Esophagus muscularis mucosa (tissue), 3 donors: ENCODE measurements around the gene SLC22A17.

Source experiments
- CTCF ChIP-seq, 3 experiments: fragments of 200-600 bp in 2 of 3; fragments of 450-650 bp in 1 of 3; sonication (generic) in 2 of 3; IDR thresholded peaks; one replicate each; pipeline ENCODE4 v1.5.1; 2017 to 2019; ENCODE audit warnings: antibody characterized with exemption in 3 of 3, mild to moderate bottlenecking in 2 of 3, moderate library complexity in 1 of 3
- POLR2A ChIP-seq: fragments of 450-650 bp; IDR thresholded peaks from one replicate; pipeline ENCODE4 v1.6.1; 2017; ENCODE audit warnings: antibody characterized with exemption, moderate library complexity, mild to moderate bottlenecking, low read depth

GRCh38 chr14:23371865-23372264 lies 19.2 kb upstream of the SLC22A17 start:
- TF ChIP-seq CTCF (IDR thresholded peaks at IDR 0.05), result no peak
- no peak for TF ChIP-seq POLR2A
